ENCODE data around the gene IL1RAPL2. TPM values are rescaled to one million over a fixed set of nuclear protein-coding genes. Genes with fewer than 3 reads are reported as not detected.

The IL1RAPL2 gene
- polyA plus RNA-seq, 1 of the 3 experiments (the other 2 are of a cell fraction): 0.13 TPM

DNA sequence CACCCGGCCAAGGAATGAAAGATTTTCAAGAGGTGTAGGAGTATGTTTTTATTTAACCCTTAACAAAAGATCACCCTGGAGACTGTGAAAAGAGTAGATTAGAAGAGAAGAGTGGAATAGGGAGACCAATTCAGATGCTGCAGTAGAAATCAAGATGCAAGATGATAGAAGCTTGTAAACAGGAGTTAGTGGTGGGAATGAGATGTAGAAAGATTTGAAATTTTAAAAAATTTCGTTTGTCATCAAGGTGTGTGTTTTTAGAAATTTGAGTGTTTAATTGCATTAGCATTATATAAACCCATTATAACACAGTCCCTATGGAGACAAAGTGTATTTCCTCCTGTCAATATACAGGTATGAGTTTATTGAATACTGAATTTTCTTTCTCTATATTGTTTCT, 42.1 kb upstream of the IL1RAPL2 start:
- no peaks in the 10 kb centered on the region for H3K27me3 ChIP-seq (ENCODE audit: insufficient read depth)
- H2AFZ ChIP-seq (ENCODE audit: low read depth): no peak overlapping the region
- no peaks in the 10 kb centered on the region for H3K79me2 ChIP-seq (ENCODE audit: insufficient read depth)
- no peaks in the 10 kb centered on the region for H3F3A ChIP-seq (replicated peaks; ENCODE audit: insufficient read depth)
- no peaks in the 10 kb centered on the region for H3K4me1 ChIP-seq (ENCODE audit: control insufficient read depth in 1 of 2, insufficient read depth in 2 of 2, low read depth in 1 of 2, low read length in 1 of 2)
- POLR2A ChIA-PET: no interaction called here
- CTCF ChIA-PET: no interaction called here
- no peak overlapping the region for H3K4me3 ChIP-seq (ENCODE audit: low read depth in 2 of 2, low read length in 1 of 2)
- no peak overlapping the region for H3K9ac ChIP-seq
- H3K9me3 ChIP-seq: no peaks in the 10 kb centered on the region
- H3K27ac ChIP-seq (ENCODE audit: low read depth in 2 of 2, low read length in 1 of 2): no peak overlapping the region
- no peak for DNase-seq
- no peak overlapping the region for H3K4me2 ChIP-seq
- 2% methylated on average over 2 of the region's 2 CpGs for WGBS (ENCODE audit: low lambda C conversion rate)
- no peaks in the 10 kb centered on the region for H3K36me3 ChIP-seq (replicated peaks in 1 of 2; ENCODE audit: control insufficient read depth in 1 of 2, insufficient read depth in 2 of 2, low read length in 1 of 2)
- no peaks in the 10 kb centered on the region for H3K9me2 ChIP-seq
- TF ChIP-seq RFX5 (IDR thresholded peaks at IDR 0.05; ENCODE audit: low read length) (no peak), NFIC (IDR thresholded peaks at IDR 0.05; ENCODE audit: borderline replicate concordance) (no peak), RAD21 (IDR thresholded peaks at IDR 0.05; ENCODE audit: low read length) (no peak), GATA2 (CRISPR knock-in tag; IDR thresholded peaks at IDR 0.05) (no peak), JUND (IDR thresholded peaks at IDR 0.05) (no peak), SMC3 (IDR thresholded peaks at IDR 0.05; ENCODE audit: low read depth, low read length) (no peak), ELF1 (IDR thresholded peaks at IDR 0.05) (no peak), USF2 (IDR thresholded peaks at IDR 0.05; ENCODE audit: borderline replicate concordance, low read depth, low read length) (no peak), TAF1 (IDR thresholded peaks at IDR 0.05; ENCODE audit: borderline replicate concordance, low read depth, low read length) (no peak), GABPA (IDR thresholded peaks at IDR 0.05; ENCODE audit: low read depth) (no peak), MEF2A (IDR thresholded peaks at IDR 0.05; ENCODE audit: borderline replicate concordance, low read depth) (no peak)
- TF ChIP-seq, protein P1, sequence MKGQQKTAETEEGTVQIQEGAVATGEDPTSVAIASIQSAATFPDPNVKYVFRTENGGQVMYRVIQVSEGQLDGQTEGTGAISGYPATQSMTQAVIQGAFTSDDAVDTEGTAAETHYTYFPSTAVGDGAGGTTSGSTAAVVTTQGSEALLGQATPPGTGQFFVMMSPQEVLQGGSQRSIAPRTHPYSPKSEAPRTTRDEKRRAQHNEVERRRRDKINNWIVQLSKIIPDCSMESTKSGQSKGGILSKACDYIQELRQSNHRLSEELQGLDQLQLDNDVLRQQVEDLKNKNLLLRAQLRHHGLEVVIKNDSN (IDR thresholded peaks at IDR 0.05; ENCODE audit: borderline replicate concordance, low read depth): no peak
- TF ChIP-seq, protein P2, sequence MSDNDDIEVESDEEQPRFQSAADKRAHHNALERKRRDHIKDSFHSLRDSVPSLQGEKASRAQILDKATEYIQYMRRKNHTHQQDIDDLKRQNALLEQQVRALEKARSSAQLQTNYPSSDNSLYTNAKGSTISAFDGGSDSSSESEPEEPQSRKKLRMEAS (IDR thresholded peaks at IDR 0.05; ENCODE audit: low read depth): no peak
- H4K20me1 ChIP-seq (ENCODE audit: insufficient read depth): no peaks in the 10 kb centered on the region

DNA sequence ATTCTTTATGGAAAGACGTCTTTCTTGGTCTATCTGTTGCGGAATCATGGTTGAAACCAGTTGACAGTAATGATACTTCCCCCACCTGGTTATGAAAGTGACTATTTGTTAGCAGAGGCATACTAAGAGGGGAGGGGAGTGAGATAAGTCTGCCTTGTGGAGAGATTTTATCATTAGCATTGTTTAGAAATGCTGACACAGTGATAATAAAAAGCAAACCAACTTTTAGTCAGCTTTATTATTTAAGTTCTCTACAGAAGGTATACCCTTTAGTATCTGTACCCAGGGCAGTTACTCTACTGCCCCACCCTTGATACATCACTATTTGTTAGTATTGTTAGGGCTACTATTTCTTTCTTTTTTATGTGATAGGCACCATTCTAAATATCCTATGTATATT, 26.9 kb upstream of the IL1RAPL2 start:
- H3K36me3 ChIP-seq (replicated peaks in 1 of 2; ENCODE audit: control insufficient read depth in 1 of 2, insufficient read depth in 2 of 2, low read length in 1 of 2): no peaks in the 10 kb centered on the region
- no peak overlapping the region for H2AFZ ChIP-seq (ENCODE audit: low read depth)
- no peak for DNase-seq
- H3K9me3 ChIP-seq: no peaks in the 10 kb centered on the region
- WGBS (ENCODE audit: low lambda C conversion rate): 0% methylated on average over 2 of the region's 2 CpGs
- no peak overlapping the region for H3K4me2 ChIP-seq
- H3K27me3 ChIP-seq (ENCODE audit: insufficient read depth): no peaks in the 10 kb centered on the region
- H3K27ac ChIP-seq (ENCODE audit: low read depth in 2 of 2, low read length in 1 of 2): no peak overlapping the region
- ChIA-PET POLR2A (no interaction called here), CTCF (no interaction called here)
- no peaks in the 10 kb centered on the region for H3F3A ChIP-seq (replicated peaks; ENCODE audit: insufficient read depth)
- H3K4me1 ChIP-seq (ENCODE audit: control insufficient read depth in 1 of 2, insufficient read depth in 2 of 2, low read depth in 1 of 2, low read length in 1 of 2): no peaks in the 10 kb centered on the region
- no peak overlapping the region for H3K4me3 ChIP-seq (ENCODE audit: low read depth in 2 of 2, low read length in 1 of 2)
- H3K9me2 ChIP-seq: no peaks in the 10 kb centered on the region
- H3K79me2 ChIP-seq (ENCODE audit: insufficient read depth): no peaks in the 10 kb centered on the region
- no peak overlapping the region for H3K9ac ChIP-seq
- H4K20me1 ChIP-seq (ENCODE audit: insufficient read depth): no peaks in the 10 kb centered on the region
- TF ChIP-seq ELF1 (IDR thresholded peaks at IDR 0.05) (no peak), FOXJ3 (CRISPR knock-in tag; IDR thresholded peaks at IDR 0.05) (no peak), IRF3 (IDR thresholded peaks at IDR 0.05; ENCODE audit: low read depth, low read length) (no peak), CHD2 (IDR thresholded peaks at IDR 0.05; ENCODE audit: low read length, partially characterized antibody) (no peak), EZH2phosphoT487 (IDR thresholded peaks at IDR 0.05; ENCODE audit: borderline replicate concordance, low read depth) (no peak), TCF12 (IDR thresholded peaks at IDR 0.05) (no peak), EP300 (IDR thresholded peaks at IDR 0.05; ENCODE audit: borderline replicate concordance in 1 of 2, low read depth in 1 of 2, low read length in 1 of 2) (no peak), RFX5 (IDR thresholded peaks at IDR 0.05; ENCODE audit: low read length) (no peak), SMC3 (IDR thresholded peaks at IDR 0.05; ENCODE audit: low read depth, low read length) (no peak), GABPA (IDR thresholded peaks at IDR 0.05; ENCODE audit: low read depth) (no peak), RAD21 (IDR thresholded peaks at IDR 0.05; ENCODE audit: low read length) (no peak), PBX3 (IDR thresholded peaks at IDR 0.05) (no peak)
- TF ChIP-seq, protein P3, sequence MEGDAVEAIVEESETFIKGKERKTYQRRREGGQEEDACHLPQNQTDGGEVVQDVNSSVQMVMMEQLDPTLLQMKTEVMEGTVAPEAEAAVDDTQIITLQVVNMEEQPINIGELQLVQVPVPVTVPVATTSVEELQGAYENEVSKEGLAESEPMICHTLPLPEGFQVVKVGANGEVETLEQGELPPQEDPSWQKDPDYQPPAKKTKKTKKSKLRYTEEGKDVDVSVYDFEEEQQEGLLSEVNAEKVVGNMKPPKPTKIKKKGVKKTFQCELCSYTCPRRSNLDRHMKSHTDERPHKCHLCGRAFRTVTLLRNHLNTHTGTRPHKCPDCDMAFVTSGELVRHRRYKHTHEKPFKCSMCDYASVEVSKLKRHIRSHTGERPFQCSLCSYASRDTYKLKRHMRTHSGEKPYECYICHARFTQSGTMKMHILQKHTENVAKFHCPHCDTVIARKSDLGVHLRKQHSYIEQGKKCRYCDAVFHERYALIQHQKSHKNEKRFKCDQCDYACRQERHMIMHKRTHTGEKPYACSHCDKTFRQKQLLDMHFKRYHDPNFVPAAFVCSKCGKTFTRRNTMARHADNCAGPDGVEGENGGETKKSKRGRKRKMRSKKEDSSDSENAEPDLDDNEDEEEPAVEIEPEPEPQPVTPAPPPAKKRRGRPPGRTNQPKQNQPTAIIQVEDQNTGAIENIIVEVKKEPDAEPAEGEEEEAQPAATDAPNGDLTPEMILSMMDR (IDR thresholded peaks at IDR 0.05): no peak

All from SK-N-SH (cell line).